Right forelimb (tissue), 1 donor: Measurements from ENCODE around the gene TAF1.
A peak's percentile ranks its signal among the peaks of the same experiment; 100 is the strongest.
"Not testable (repeated sequence)": the region's sequence is repeated elsewhere in the genome, so short reads cannot be mapped to it uniquely, and the experiment has no call there.

Source experiments
- DNase-seq: peaks from one replicate; pipeline ENCODE4 v3.0.0-alpha.2; 2018

Gene TAF1

DNA sequence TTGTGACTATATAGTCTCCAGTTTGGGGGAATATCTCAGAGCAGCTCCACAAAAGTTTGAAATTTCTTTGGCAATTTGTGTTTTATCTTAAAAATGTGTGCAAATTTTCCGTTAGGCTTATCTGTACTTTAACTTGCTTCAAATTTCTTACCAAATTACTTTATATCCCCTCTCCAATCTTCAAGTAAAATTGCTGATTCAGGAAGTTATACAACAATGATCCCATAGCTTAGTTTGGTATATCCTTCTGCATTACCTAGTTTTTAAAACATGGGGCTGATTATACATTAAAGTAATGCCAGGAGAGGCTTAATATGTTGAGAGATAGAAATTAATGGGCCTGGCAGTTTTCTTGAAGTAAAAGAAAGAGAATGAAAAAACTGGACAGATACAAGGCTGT, 66.6 kb downstream of the TAF1 start:
- DNase-seq: no peak

DNA sequence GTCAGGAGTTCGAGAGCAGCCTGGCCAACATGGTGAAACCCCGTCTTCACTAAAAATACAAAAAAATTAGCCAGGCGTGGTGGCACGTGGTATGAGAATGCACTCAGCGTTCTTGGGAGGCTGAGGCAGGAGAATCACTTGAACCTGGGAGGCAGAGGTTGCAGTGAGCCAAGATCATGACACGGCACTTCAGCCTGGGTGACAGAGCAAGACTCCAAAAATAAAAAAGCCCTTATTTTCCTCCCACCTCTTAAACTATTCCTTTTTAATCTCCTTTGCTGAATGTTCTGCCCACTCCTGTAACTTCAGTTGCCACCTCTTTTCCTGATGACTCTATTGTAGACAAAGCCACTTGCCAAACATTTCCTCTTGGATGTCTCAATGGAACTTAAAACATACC, 72.6 kb downstream of the TAF1 start:
- DNase-seq: no peak

DNA sequence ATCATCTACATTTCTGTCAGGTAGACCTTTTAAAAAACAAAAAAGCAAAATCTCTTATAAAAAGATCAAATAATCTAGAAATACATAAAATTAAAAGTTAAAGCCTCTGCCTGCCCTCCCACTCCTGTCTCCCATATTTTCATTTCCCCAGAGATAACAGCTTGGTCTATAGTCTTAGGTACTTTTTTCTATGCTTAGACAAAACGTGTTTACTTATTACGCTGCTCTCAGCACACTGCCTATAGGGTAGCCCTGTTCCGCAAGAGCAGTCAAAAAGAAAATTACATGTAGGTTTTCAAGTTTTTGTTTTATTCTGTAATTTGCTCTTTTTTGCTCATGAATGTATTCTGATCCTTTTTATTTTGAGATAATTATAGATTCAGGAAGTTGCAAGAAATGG, 73.3 kb downstream of the TAF1 start:
- no peak for DNase-seq

DNA sequence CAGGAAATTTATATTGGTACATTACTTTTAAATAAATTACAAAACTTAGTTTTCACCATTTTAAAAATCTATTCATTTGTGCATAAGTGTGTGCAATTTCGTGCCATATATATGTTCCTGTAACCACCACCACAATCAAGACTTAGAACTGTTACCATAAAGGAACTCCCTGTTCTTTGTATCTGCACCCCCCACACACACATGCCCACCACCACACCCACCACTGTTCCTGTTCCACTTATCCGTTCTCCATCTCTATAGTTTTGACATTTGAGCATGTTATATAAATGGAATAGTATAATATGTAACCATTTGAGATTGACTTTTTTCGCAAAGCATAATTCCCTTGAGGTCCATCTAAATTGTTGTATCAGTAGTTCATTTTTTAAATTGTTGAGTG, 73.7 kb downstream of the TAF1 start:
- no peak for DNase-seq

DNA sequence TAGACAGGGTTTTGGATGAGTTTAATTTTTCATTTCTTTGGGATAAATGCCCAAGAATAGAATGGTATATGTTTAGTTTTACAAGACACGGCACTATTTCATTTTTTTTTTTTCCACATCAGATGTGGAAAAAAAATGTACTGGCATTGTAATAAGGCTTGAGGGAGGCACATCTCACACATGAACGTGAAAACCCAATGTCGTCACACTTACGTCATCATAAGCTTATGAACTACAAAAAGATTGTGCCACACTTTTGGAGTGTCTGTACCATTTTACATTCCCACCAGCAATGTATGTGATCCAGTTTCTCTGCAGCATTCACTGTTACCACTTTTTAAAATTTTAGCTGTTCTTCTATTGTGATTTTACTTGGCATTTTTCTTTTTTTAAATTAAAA, 74.2 kb downstream of the TAF1 start:
- DNase-seq: no peak

DNA sequence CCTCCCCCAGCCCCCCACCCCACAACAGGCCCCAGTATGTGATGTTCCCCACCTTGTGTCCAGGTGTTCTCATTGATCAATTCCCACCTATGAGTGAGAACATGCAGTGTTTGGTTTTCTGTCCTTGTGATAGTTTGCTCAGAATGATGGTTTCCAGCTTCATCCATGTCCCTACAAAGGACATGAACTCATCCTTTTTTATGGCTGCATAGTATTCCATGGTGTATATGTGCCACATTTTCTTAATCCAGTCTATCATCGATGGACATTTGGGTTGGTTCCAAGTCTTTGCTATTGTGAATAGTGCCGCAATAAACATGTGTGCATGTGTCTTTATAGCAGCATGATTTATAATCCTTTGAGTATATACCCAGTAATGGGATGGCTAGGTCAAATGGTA, 75.7 kb downstream of the TAF1 start:
- DNase-seq: not testable (repeated sequence)

DNA sequence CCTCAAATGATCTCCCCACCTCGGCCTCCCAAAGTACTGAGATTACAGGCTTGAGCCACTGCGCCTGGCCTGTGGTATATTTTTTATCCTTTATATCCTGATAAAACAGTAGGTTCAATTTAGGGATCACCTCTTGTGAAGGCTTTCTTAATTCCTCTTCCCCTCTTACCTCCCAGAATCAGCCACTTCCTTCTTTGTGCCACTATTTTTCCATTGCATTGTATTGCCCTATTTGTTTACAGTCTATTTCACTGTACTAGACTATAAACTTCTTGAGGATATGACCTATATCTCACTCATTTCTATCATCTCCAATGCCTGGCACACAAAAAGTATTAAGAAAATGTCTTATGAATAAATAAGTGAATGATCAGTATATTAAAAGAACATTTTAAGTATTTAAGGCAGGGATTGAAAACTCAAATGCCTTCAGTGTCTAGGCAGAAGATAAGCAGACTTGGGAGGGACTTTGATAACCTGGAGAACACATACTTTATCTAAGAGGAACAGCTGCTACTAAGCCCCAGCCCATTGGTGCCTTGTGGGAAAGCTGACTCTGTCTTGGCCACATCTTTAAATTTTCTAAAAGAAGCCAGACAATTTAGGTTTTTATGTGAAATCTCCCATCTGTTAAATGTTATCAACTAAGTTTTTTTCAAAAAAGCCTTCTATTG, 84.4 kb downstream of the TAF1 start:
- DNase-seq: no peak

DNA sequence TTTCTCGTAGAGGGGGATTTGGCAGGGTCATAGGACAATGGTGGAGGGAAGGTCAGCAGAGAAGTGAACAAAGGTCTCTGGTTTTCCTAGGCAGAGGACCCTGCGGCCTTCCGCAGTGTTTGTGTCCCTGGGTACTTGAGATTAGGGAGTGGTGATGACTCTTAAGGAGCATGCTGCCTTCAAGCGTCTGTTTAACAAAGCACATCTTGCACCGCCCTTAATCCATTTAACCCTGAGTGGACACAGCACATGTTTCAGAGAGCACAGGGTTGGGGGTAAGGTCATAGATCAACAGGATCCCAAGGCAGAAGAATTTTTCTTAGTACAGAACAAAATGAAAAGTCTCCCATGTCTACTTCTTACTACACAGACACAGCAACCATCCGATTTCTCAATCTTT, 85.4 kb downstream of the TAF1 start:
- DNase-seq: not testable (repeated sequence)

DNA sequence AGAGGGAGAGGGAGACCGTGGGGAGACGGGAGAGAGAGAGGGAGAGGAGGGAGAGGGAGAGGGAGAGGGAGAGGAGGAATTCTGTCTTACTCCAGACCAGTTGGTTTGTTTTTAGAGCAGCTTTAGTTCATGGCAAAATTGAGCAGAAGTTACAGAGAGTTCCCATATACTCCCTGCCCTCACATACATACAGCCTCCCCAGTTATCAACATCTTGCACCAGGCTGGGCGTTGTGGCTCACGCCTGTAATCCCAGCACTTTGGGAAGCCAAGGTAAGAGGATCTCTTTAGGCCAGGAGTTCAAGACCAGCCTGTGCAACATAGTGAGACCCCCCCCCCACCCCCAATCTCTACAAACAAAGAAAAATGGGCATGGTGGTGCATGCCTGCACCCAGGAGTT, 86.9 kb downstream of the TAF1 start:
- DNase-seq: no peak

DNA sequence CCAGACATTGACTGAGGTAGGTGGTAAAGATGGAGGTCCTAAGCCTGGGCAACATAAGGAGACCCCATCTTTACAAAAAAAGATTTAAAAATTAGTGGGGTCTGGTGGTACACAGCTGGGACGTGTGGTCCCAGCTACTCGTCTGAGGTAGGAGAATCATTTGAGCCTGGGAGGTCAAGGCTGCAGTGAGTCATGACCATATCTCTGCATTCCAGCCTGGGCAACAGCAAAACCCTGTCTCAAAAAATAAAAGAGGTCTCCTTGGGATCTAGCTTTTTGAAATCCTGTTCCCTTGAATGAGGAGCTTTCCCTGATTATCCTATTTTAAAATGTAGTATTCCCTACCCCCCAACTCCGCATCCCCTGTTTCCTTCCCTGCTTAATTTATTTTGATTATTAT, 88.1 kb downstream of the TAF1 start:
- DNase-seq: no peak

DNA sequence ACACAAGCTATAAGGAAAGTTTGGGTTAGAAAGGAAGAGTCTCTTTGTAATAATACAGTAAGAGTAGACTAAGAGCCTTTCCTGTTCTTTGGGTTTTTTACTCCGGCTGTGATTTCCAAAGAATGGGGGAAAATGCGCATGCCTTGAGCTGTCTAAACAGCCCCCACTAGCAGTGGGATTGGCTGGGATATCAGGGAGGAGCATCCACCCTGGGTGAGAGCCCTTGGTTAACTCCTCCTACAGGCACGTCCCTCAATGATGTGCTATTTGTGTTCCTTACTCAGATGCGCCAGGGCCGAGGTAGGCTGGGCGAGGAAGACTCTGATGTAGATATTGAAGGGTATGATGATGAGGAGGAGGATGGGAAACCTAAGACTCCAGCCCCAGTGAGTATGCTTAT, 92.7 kb downstream of the TAF1 start:
- no peak for DNase-seq

DNA sequence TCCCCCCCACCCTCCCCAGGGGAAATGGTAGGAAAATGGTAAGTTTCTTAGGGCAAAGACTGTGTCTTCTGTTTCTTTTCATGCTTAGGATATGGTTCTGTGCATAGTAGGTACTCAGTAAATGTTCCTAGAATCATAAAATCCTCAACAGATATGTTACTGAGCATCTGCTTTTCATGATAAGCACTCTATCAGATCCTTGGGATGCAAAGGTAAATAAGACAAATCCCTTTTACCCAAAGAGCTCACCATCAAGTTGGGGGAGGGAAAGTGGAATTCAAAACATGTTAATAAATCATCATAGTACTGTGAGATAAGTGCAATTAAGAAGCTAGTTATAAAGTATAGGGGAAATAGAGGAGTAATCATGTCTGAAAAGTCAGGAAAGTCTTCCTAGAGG, 98.8 kb downstream of the TAF1 start:
- DNase-seq: no peak

DNA sequence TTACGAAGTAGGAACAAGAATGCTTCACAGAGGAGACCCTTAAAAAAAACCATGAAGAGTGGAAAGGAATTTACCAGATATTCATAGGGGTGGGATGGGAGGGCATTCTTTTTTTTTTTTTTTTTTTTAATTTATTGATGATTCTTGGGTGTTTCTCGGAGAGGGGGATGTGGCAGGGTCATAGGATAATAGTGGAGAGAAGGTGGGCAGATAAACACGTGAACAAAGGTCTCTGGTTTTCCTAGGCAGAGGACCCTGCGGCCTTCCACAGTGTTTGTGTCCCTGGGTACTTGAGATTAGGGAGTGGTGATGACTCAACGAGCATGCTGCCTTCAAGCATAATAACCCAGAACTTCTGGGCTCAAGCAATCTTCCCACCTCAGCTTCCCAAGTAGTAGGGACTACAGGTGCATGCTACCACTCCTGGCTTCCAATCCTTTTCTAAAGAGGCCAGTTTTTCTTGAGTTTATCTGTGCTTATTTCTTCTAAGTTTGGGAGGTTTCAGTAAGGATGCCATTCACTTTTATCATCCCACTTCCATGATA, 100.9 kb downstream of the TAF1 start:
- DNase-seq: no peak

DNA sequence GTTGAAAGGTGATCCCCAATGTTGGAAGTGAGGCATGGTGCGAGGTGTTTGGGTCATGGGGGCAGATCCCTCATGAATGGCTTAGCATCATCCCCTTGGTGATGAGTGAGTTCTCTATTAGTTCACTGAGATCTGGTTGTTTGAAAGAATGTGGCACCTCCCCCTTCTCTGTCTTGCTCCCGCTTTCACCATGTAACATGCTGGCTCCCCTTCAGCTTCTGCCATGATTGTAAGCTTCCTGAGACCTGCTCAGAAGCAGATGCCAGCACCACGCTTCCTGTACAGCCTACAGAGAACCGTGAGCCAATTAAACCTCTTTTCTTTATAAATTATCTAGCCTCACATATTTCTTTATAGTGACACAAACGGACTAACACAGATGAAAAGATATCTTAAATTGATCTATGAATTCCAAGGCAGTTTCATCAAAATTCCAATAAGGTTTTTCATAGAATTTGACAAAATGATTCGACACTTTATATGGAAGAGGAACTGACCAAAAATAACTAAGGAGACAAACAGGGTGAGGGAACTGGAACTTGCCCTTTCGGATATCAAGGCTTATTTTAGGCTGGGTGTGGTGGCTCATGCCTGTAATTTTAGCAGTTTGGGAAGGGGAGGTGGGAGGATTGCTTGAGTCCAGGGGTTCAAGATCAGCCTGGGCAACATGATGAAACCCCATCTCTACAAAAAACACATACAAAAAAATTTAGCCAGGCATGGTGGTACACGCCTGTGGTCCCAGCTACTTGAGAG, 109.8 kb downstream of the TAF1 start:
- DNase-seq: no peak

DNA sequence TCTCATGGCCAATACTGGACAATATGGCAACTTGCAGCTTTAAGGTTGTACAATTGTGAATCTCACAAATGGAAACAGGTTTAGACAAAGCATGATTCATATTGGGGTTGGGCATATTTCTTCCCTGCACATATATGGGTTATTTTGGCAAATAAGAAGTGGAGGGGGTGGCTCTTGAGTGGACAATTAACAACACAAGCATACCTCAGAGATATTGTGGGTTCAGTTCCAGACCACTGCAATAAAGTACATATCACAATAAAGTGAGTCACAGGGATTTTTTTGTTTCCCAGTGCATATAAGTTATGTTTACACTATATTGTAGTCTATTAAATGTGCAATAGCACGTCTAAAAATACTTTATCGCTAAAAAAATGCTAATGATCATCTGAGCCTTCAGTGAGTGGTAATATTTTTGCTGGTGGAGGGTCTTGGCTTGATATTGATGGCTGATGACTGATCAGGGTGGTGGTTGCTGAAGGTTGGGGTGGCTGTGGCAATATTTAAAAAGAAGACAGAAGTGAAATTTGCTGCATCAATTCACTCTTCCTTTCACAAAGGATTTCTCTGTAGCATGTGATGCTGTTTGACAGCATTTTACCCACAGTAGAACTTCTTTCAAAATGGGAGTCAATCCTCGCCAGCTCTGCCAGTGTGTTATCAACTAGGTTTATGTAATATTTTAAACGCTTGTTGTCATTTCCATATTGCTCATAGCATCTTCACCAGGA, 116.2 kb downstream of the TAF1 start:
- DNase-seq: no peak

DNA sequence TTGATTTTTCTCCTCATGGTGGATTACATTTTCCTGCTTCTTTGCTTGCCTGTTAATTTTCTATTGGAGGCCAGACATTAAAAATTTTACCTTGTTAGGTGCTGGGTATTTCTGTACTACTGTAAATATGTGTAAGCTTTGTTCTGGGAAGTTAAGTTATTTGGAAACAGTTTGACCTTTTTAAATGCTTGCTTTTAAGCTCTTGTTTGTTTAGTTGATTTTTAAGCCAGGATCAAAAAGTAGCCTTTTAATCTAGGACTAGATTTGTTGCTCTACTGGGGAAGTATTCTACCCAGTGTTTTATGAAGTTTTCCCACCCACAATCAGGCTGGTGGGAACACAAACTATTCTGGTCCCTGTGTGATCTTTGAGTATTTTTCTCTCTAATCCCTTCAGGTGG, 121.7 kb downstream of the TAF1 start:
- DNase-seq: no peak

DNA sequence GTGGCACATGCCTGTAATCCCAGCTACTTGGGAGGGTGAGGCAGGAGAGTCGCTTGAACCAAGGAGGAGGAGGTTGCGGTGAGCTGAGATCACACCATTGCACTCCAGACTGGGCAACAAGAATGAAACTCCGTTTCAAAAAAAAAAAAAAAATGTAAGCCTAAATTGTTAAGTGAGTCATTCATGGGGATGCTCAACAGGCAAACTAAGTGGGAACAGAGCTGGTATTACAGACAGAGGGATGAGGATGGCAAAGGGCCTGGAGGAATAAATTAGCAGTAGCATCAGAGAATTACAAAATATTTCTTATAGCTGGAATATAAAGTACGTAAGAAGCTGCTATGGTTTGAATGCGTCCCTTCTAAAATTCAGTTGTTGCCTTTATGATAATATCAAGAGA, 123.4 kb downstream of the TAF1 start:
- DNase-seq: no peak

DNA sequence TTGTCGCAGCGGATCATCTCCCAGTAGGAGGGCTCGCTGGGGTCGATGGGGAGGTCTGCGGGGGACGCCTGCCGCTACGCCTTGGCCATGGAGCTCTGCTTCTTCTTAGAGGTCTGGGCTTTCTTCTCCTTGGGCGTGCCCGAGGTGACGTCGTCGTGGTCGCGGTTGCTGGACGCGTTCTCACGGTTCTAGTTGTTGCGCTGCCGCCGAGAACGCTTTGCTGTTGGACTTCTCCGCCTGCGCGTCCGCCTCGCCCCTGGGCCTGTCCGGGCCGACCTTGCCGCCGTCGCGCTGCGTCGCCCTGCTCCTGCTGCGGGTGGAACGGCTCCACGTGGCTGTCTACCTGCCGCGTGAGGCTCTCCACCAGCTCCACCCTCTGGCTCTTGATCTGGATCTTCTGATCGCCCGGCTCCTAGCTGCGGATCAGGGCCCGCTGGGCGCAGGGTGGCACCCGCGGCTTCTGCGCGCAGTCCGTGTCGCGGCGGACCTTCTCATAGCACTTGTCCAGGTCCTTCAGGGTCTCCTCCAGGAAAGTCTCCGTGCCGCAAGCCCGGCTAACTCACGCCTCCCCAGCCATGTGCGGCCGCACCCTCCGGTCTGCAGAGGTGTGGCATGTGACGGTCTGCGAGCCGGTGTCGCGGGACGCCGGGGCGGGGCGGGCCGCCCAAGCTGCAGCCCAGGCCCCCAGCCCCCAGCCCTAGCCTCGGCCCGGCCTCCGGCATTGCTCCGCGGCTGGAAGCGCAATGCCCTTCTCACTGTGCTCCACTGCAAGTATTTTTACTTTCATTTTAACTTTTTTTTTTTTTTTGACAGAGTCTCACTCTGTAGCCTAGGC, 126.3 kb downstream of the TAF1 start:
- peak; percentile 51 for DNase-seq

DNA sequence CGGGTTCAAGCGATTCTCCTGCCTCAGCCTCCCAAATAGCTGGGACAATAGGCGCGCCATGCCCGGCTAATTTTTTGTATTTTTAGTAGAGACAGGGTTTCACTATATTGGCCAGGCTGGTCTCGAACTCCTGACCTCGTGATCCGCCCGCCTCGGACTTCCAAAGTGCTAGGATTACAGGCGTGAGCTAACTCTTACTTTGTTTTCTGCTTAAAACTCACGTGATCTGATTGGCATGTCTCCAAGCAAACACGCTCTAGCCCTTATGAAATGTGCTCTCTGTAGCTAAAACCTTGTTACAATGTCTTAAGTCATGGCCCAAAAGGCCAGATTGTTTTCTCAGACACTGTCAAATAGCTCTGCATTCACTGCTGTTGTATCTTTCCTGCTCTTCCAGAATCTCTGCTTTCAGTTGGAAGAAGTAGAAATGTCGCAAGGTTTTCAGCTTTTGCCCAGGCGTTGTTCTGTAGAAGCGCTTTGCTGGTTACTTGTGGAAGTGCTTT, 127.0 kb downstream of the TAF1 start:
- no peak for DNase-seq

DNA sequence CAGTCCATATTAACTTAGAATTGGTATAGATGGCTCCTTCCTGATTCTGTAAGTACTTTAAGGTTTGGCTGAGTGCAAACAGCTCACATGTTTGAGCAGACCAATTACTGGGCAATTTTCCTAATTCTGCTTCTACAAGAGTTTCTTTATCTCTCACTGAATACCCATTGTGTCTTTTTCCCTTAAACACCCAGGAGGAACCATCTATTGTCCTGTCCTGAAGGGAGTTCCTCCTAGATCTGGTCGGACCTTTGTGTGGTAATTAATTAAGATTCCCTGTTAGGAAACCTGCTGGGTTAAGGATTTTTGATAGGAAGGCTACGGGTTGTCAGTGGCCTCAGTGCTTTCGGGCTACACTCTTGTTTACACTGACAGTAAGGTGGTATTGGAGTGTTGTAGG, 129.8 kb downstream of the TAF1 start:
- DNase-seq: not testable (repeated sequence)

DNA sequence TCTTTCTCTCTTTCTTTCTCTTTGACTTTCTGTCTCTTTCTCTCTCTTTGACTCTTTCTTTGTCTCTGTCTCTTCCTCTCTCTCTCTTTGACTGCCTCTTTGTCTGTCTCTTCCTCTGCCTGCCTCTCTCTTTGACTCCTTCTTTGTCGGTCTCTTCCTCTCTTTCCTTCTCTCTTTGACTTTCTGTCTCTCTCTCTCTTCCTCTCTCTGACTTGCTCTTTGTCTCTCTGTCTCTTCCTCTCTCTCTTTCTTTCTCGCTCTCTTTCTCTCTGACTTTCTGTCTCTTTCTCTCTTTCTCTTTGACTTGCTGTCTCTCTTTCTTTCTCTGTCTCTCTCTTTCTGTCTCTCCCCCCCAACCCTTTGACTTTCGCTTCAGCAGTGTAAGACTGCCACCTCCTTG, 130.3 kb downstream of the TAF1 start:
- DNase-seq: no peak

DNA sequence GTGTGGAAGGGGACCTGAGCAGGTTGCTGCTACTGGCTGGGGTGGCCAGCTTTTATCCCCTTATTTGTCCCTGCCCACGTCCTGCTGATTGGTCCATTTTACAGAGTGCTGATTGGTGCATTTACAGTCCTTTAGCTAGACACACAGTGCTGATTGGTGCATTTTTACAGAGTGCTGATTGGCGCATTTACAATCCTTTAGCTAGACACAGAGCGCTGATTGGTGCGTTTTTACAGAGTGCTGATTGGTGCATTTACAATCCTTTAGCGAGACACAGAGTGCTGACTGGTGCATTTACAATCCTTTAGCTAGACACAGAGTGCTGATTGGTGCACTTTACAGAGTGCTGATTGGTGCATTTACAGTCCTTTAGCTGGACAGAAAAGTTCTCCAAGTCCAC, 135.9 kb downstream of the TAF1 start:
- DNase-seq: not testable (repeated sequence)

DNA sequence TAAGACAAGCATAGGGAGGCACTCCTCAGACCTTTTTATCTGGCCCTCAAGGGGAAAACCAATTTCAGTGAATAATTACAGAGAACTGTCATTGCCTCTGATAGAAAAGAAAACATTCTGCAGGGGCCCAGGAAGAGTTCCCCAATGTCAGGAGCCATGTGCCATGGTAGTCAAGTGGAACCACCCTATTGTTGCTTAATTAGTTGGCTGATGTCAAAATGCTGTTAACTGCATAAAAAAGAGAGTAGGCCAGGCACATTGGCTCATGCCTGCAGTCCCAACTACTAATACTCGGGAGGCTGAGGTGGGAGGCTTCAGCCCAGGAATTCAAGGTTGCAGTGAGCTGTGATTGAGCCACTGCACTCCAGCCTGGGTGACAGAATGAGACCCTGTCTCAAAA, 138.2 kb downstream of the TAF1 start:
- DNase-seq: no peak
